HCT116 (cell line): ENCODE data around the gene MOK. TPM values are rescaled to one million over a fixed set of nuclear protein-coding genes. Genes with fewer than 3 reads are reported as not detected.

Experiments
- ATAC-seq: fragments of 200-7000 bp; cut with Tn5 transposase; 2 replicates; pipeline ENCODE4 v1.9.1; 2020; ENCODE audit warnings: mild to moderate bottlenecking, moderate library complexity
- BruUV-seq: library from RNA; stranded (reverse); fragments of 400-500 nt; replicated peaks from 2 replicates; lab custom pipeline; 2021; lab: Mats Ljungman, UMichigan
- CTCF ChIA-PET: fragments of 300-600 bp; sonication (Branson Sonifier 250); formaldehyde crosslinking; loops from one replicate; lab custom pipeline; 2021; ENCODE audit warnings: antibody characterized with exemption; lab: Charles Lee
- POLR2A ChIA-PET: fragments of 300-600, 350-600 bp; sonication (Branson Sonifier 250); formaldehyde crosslinking; loops from one replicate; lab custom pipeline; 2021; ENCODE audit warnings: antibody characterized with exemption; lab: Charles Lee
- RAD21 ChIA-PET, 2 experiments: fragments of 300-600 bp; sonication (Branson Sonifier 250); formaldehyde crosslinking; loops; one replicate each; lab custom pipeline; 2023; ENCODE audit warnings: low total read pairs in 2 of 2; ENCODE audit not compliant: uncharacterized antibody in 2 of 2, unreplicated experiment in 2 of 2, low non-redundant PET in 1 of 2; lab: Charles Lee
- DNase-seq: peaks from one replicate; pipeline ENCODE4 v3.0.0-alpha.2; 2010; ENCODE audit warnings: low read depth, low spot score
- H2AFZ ChIP-seq: fragments of 200-600 bp; shearing (Covaris generic), sonication (generic); 2 replicates; pipeline ENCODE4 v1.6.1; 2017; ENCODE audit warnings: low read depth, mixed run types, mixed read lengths, antibody characterized with exemption, low read length; ENCODE audit not compliant: poor library complexity, severe bottlenecking
- H3K27ac ChIP-seq: 2 replicates; pipeline ENCODE4 v1.5.1; 2012; ENCODE audit warnings: low read depth, low read length
- H3K27me3 ChIP-seq: fragments of 200-600 bp; sonication (generic); 2 replicates; pipeline ENCODE4 v1.6.1; 2016; ENCODE audit warnings: mixed run types, low read length, mixed read lengths; ENCODE audit not compliant: insufficient read depth
- H3K36me3 ChIP-seq, 2 experiments: fragments of 200-500 bp in 1 of 2; fragments of 200-600 bp in 1 of 2; sonication (Bioruptor generic) in 1 of 2; sonication (generic) in 1 of 2; 2 replicates each; pipeline versions ENCODE4 v1.5.1 to v1.6.1; 2014 to 2016; ENCODE audit warnings: low read length in 2 of 2, inconsistent platforms in 1 of 2, mixed read lengths in 1 of 2, mixed run types in 1 of 2; ENCODE audit not compliant: insufficient read depth in 2 of 2, control insufficient read depth in 1 of 2
- H3K4me1 ChIP-seq, 2 experiments: fragments of 200-600 bp in 1 of 2; sonication (generic) in 1 of 2; 2 replicates each; pipeline versions ENCODE4 v1.5.1 to v1.6.1; 2012 to 2017; ENCODE audit warnings: low read length in 2 of 2, inconsistent platforms in 1 of 2, mild to moderate bottlenecking in 1 of 2, mixed read lengths in 1 of 2, mixed run types in 1 of 2, moderate library complexity in 1 of 2; ENCODE audit not compliant: insufficient read depth in 2 of 2, control insufficient read depth in 1 of 2
- H3K4me2 ChIP-seq: fragments of 200-600 bp; sonication (generic); 2 replicates; pipeline ENCODE4 v1.6.1; 2017; ENCODE audit warnings: mixed run types, low read length, mixed read lengths
- H3K4me3 ChIP-seq, 2 experiments: fragments of 200-600 bp in 1 of 2; sonication (generic) in 1 of 2; replicated peaks in 1 of 2; 2 replicates each; pipeline ENCODE4 v1.5.1; 2011 to 2016; ENCODE audit warnings: low read length in 2 of 2, control low read depth in 1 of 2, low read depth in 1 of 2, mild to moderate bottlenecking in 1 of 2, mixed read lengths in 1 of 2, mixed run types in 1 of 2
- H3K79me2 ChIP-seq: fragments of 200-600 bp; sonication (generic); 2 replicates; pipeline ENCODE4 v1.6.1; 2017; ENCODE audit warnings: mild to moderate bottlenecking, mixed run types, low read length, moderate library complexity, mixed read lengths; ENCODE audit not compliant: insufficient read depth
- H3K9ac ChIP-seq: fragments of 200-600 bp; sonication (generic); 2 replicates; pipeline ENCODE4 v1.6.1; 2016; ENCODE audit warnings: low read length, mixed read lengths
- H3K9me2 ChIP-seq: fragments of 200-600 bp; sonication (generic), shearing (Covaris generic); 2 replicates; pipeline ENCODE4 v1.6.1; 2017; ENCODE audit warnings: mixed run types, mild to moderate bottlenecking, moderate library complexity; ENCODE audit not compliant: insufficient read depth
- H3K9me3 ChIP-seq, 2 experiments: fragments of 200-500 bp in 1 of 2; fragments of 200-600 bp in 1 of 2; sonication (Bioruptor generic) in 1 of 2; sonication (generic) in 1 of 2; 2 replicates each; pipeline ENCODE4 v1.6.1; 2014 to 2017; ENCODE audit warnings: low read length in 2 of 2, mixed read lengths in 2 of 2, inconsistent platforms in 1 of 2, low read depth in 1 of 2, mild to moderate bottlenecking in 1 of 2, mixed run types in 1 of 2, moderate library complexity in 1 of 2; ENCODE audit not compliant: control insufficient read depth in 1 of 2, insufficient read depth in 1 of 2
- H4K20me1 ChIP-seq: fragments of 200-600 bp; sonication (generic), shearing (Covaris generic); 2 replicates; pipeline ENCODE4 v1.6.1; 2017; ENCODE audit warnings: mixed run types, mild to moderate bottlenecking, moderate library complexity; ENCODE audit not compliant: insufficient read depth
- ELF1 ChIP-seq: IDR thresholded peaks from 2 replicates; pipeline ENCODE4 v1.6.1; 2012; ENCODE audit warnings: low read depth, borderline replicate concordance
- EZH2 ChIP-seq: fragments of 200-600 bp; sonication (generic); IDR thresholded peaks from 2 replicates; pipeline ENCODE4 v1.6.1; 2017; ENCODE audit warnings: antibody characterized with exemption, mixed run types
- EZH2phosphoT487 ChIP-seq: fragments of 200-600 bp; IDR thresholded peaks from 2 replicates; pipeline ENCODE4 v1.6.1; 2018; ENCODE audit warnings: antibody characterized with exemption, borderline replicate concordance
- FOSL1 ChIP-seq: IDR thresholded peaks from 2 replicates; pipeline ENCODE4 v1.6.1; 2012; ENCODE audit warnings: low read depth
- JUND ChIP-seq: IDR thresholded peaks from 2 replicates; pipeline ENCODE4 v1.6.1; 2012
- POLR2A ChIP-seq: IDR thresholded peaks from 2 replicates; pipeline ENCODE4 v1.7.0; 2011; ENCODE audit warnings: borderline replicate concordance; ENCODE audit not compliant: insufficient read depth, insufficient read length; ENCODE audit errors: extremely low read depth
- POLR2AphosphoS5 ChIP-seq: IDR thresholded peaks from 2 replicates; pipeline ENCODE4 v1.6.1; 2011; ENCODE audit warnings: mild to moderate bottlenecking, low read depth, low read length, moderate library complexity
- SIN3A ChIP-seq: IDR thresholded peaks from 2 replicates; pipeline ENCODE4 v1.6.1; 2012; ENCODE audit warnings: low read depth
- SP1 ChIP-seq: IDR thresholded peaks from 2 replicates; pipeline ENCODE4 v1.6.1; 2012; ENCODE audit warnings: low read depth
- SRF ChIP-seq: IDR thresholded peaks from 2 replicates; pipeline ENCODE4 v1.6.1; 2012; ENCODE audit warnings: low read depth
- TCF7L2 ChIP-seq: IDR thresholded peaks from 2 replicates; pipeline ENCODE4 v1.7.0; 2011; ENCODE audit warnings: borderline replicate concordance, inconsistent platforms; ENCODE audit not compliant: insufficient read depth, insufficient read length; ENCODE audit errors: extremely low read depth
- YY1 ChIP-seq: IDR thresholded peaks from 2 replicates; pipeline ENCODE4 v1.6.1; 2011; ENCODE audit warnings: low read length, low read depth, moderate library complexity, mild to moderate bottlenecking; ENCODE audit not compliant: insufficient replicate concordance; ENCODE audit errors: extremely low read depth
- ZFX ChIP-seq: fragments of 450-650 bp; IDR thresholded peaks from 2 replicates; pipeline ENCODE4 v1.6.1; 2017
- ZNF274 ChIP-seq: fragments of 200-500 bp; sonication (Bioruptor generic); IDR thresholded peaks from 2 replicates; pipeline ENCODE4 v1.6.1; 2014; ENCODE audit warnings: mild to moderate bottlenecking, low read depth, low read length, inconsistent platforms
- intact Hi-C: fragments of 100-400 bp; cut with micrococcal nuclease; formaldehyde crosslinking; loops from 2 replicates; pipeline ENCODE4 v1.10.0; 2022
- total RNA-seq: library from RNA; stranded (reverse); gene quantifications from one replicate; pipeline ENCODE4 v1.2.1, GENCODE V29; 2021; ENCODE audit not compliant: unreplicated experiment
- TF ChIP-seq, protein P1 (sequence below), 3 experiments: fragments of 200-600 bp in 1 of 3; sonication (generic) in 1 of 3; IDR thresholded peaks in 2 of 3; conservative IDR thresholded peaks in 1 of 3; 2 replicates each; pipeline ENCODE4 v1.5.1; 2012 to 2017; ENCODE audit warnings: low read depth in 2 of 3, low read length in 2 of 3, antibody characterized with exemption in 1 of 3, borderline replicate concordance in 1 of 3, control low read depth in 1 of 3, mild to moderate bottlenecking in 1 of 3, mixed read lengths in 1 of 3, mixed run types in 1 of 3, moderate library complexity in 1 of 3; ENCODE audit not compliant: insufficient read depth in 1 of 3
- TF ChIP-seq, protein P2 (sequence below): IDR thresholded peaks from 2 replicates; pipeline ENCODE4 v1.6.1; 2012
- TF ChIP-seq, protein P3 (sequence below): IDR thresholded peaks from 2 replicates; pipeline ENCODE4 v1.6.1; 2011; ENCODE audit warnings: mild to moderate bottlenecking, low read length, moderate library complexity; ENCODE audit not compliant: insufficient replicate concordance; ENCODE audit errors: extremely low read depth
- TF ChIP-seq, protein P4 (sequence below): IDR thresholded peaks from 2 replicates; pipeline ENCODE4 v1.6.1; 2012

MOK gene
- total RNA-seq, 1 experiment from 2014 or later = 9.4 TPM

DNA sequence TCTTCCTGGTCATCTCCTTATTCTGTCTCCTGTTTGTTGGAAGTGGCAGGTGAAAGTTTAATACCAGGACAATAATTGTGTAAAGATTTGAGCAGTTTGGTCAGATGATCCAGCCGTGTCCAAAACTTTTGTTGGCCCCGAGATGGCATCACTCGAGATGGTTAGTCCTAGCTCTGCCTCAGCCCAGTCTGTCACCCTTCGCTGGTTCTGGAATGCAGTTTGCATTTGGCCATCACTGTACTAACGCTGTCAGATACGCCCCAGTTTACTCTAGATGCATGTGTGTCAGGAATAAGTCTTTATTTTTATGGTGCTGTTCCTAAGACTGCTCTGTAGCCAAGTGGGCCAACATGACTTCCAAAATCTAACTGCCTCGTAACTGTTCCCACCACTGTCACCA is 79.6 kb downstream of the MOK start (continued):
- TF ChIP-seq EZH2phosphoT487 (no peak), POLR2AphosphoS5 (no peak)

DNA sequence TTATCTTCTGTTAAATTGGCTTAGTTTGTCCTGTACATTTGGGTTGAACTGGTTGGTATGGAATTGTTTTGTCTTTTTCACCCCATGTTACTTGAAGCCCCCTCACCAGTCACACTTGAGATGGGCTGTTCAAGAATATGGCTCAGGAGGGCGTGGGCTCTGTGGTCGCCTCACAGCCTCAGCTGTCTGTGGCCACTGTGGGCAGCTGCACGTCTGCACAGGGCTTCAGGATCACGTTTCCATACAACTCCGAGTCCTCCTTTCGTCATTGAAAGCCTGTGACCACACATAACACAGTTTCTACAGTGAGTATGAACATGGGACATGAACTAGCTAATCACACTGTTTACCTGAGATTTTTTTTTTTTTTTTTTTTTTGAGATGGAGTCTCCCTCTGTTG is 81.3 kb downstream of the MOK start:
- H4K20me1 ChIP-seq = no peaks in the 10 kb centered on the region
- no peak overlapping the region for H3K9ac ChIP-seq
- intact Hi-C loops = no loop called here
- ChIA-PET CTCF (no interaction called here), POLR2A (no interaction called here), RAD21 (no interaction called here)
- peaks cover 0 to 3% of the 10 kb centered on the region in 2 experiments; a peak in 1 of 4 replicates for H3K4me1 ChIP-seq
- no peaks in the 10 kb centered on the region for H3K79me2 ChIP-seq
- no peak overlapping the region for H3K27ac ChIP-seq
- H3K4me2 ChIP-seq = no peak overlapping the region
- no peaks in the 10 kb centered on the region for H3K27me3 ChIP-seq
- no TSS peak for BruUV-seq
- H3K9me3 ChIP-seq = no peaks in the 10 kb centered on the region
- no peak overlapping the region for H2AFZ ChIP-seq
- no peaks in the 10 kb centered on the region for H3K9me2 ChIP-seq
- no peaks in the 10 kb centered on the region for H3K36me3 ChIP-seq
- TF ChIP-seq TCF7L2 (no peak), EZH2phosphoT487 (no peak), POLR2A (no peak), YY1 (no peak), ELF1 (no peak), ZFX (no peak), EZH2 (no peak), POLR2AphosphoS5 (no peak), JUND (no peak), ZNF274 (no peak), FOSL1 (no peak), SRF (no peak), SP1 (no peak), SIN3A (no peak)
- TF ChIP-seq, protein P1, sequence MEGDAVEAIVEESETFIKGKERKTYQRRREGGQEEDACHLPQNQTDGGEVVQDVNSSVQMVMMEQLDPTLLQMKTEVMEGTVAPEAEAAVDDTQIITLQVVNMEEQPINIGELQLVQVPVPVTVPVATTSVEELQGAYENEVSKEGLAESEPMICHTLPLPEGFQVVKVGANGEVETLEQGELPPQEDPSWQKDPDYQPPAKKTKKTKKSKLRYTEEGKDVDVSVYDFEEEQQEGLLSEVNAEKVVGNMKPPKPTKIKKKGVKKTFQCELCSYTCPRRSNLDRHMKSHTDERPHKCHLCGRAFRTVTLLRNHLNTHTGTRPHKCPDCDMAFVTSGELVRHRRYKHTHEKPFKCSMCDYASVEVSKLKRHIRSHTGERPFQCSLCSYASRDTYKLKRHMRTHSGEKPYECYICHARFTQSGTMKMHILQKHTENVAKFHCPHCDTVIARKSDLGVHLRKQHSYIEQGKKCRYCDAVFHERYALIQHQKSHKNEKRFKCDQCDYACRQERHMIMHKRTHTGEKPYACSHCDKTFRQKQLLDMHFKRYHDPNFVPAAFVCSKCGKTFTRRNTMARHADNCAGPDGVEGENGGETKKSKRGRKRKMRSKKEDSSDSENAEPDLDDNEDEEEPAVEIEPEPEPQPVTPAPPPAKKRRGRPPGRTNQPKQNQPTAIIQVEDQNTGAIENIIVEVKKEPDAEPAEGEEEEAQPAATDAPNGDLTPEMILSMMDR (IDR thresholded peaks at IDR 0.05 in 2 of 3, conservative IDR thresholded peaks at IDR 0.05 in 1 of 3; ENCODE audit: borderline replicate concordance in 1 of 3, insufficient read depth in 1 of 3, low read depth in 2 of 3, low read length in 2 of 3) = no peak
- TF ChIP-seq, protein P2, sequence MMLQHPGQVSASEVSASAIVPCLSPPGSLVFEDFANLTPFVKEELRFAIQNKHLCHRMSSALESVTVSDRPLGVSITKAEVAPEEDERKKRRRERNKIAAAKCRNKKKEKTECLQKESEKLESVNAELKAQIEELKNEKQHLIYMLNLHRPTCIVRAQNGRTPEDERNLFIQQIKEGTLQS = no peak
- TF ChIP-seq, protein P3, sequence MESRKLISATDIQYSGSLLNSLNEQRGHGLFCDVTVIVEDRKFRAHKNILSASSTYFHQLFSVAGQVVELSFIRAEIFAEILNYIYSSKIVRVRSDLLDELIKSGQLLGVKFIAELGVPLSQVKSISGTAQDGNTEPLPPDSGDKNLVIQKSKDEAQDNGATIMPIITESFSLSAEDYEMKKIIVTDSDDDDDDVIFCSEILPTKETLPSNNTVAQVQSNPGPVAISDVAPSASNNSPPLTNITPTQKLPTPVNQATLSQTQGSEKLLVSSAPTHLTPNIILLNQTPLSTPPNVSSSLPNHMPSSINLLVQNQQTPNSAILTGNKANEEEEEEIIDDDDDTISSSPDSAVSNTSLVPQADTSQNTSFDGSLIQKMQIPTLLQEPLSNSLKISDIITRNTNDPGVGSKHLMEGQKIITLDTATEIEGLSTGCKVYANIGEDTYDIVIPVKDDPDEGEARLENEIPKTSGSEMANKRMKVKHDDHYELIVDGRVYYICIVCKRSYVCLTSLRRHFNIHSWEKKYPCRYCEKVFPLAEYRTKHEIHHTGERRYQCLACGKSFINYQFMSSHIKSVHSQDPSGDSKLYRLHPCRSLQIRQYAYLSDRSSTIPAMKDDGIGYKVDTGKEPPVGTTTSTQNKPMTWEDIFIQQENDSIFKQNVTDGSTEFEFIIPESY = no peak
- TF ChIP-seq, protein P4, sequence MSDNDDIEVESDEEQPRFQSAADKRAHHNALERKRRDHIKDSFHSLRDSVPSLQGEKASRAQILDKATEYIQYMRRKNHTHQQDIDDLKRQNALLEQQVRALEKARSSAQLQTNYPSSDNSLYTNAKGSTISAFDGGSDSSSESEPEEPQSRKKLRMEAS = no peak
- H3K4me3 ChIP-seq = no peak overlapping the region
- no peak for ATAC-seq
- no peak for DNase-seq
